Measurements from ENCODE around the gene PCSK5. TPM values are rescaled to one million over a fixed set of nuclear protein-coding genes. Genes with fewer than 3 reads are reported as not detected.
"Not testable (repeated sequence)": the region's sequence is repeated elsewhere in the genome, so short reads cannot be mapped to it uniquely, and the experiment has no call there.

Gene PCSK5
- total RNA-seq, 5 donors from 2014 or later (not counting 1 experiment from before 2014, with no cell fraction given), result 9.1 to 24.1 (median 12.7) TPM

DNA sequence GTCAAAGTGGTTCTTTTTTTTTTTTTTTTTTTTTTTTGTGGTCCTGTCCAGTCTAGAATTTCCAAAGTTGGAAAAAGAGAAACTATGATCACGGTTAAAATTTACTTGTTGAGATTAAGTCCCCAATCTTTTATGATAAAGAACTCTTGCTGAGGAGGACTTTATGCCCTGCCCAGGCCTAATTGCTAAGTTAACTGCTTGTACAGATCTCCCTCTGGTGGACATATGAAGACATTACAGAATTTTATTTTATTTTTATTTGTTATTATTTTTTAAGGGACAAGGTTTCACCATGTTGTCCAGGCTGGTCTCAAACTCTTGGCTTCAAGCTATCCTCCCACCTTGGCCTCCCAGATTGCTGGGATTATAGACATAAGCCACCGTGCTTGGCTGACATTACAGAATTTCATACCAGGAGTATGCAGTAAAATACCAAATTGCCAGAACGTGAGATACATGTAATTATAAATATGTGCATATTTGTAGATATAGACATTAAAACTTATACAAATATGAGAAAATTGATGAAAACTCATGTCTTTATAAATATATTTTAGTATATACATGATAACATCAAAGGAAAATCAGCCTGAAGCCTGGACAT is 412.6 kb downstream of the PCSK5 start:
- Mint-ChIP-seq H3K27me3 (peaks cover 8 to 14% of the 10 kb centered on the region in 2 donors), H3K9me3 (no peaks in the 10 kb centered on the region), H3K4me3 (no peak overlapping the region), H3K27ac (no peak overlapping the region), H3K4me1 (no peaks in the 10 kb centered on the region), H3K36me3 (no peaks in the 10 kb centered on the region)
- Histone ChIP-seq H3K4me3 (ENCODE audit: control insufficient read depth in 1 of 2, extremely low read depth in 1 of 2, low read length in 1 of 2) (no peak overlapping the region), H3K36me3 (ENCODE audit: control insufficient read depth in 2 of 2, extremely low read depth in 1 of 2, insufficient read depth in 1 of 2, low read length in 1 of 2) (no peaks in the 10 kb centered on the region), H3K4me1 (ENCODE audit: control insufficient read depth in 1 of 2, extremely low read depth in 1 of 2, insufficient read depth in 2 of 2, low read length in 2 of 2) (no peaks in the 10 kb centered on the region), H3K9me3 (no peaks in the 10 kb centered on the region), H3K27me3 (replicated peaks in 1 of 2; ENCODE audit: control insufficient read depth in 2 of 2, extremely low read depth in 1 of 2, insufficient read depth in 2 of 2, low read length in 1 of 2) (peaks cover 0 to 8% of the 10 kb centered on the region in 2 experiments), H3K27ac (ENCODE audit: low read length) (no peak overlapping the region)
- no CpG with 5 or more reads among the region's 3 CpGs for WGBS (ENCODE audit: insufficient coverage)
- DNase-seq, result peak in 8 of 35 experiments; percentile 2 to 60 (median 8)
- ChIA-PET CTCF (interaction anchor here (0.6 to 4.2 kb wide), 15 partner anchors 10 to 1736 kb away, joined by 3 to 33 read pairs (median 4); no protein-coding TSS in a partner anchor), POLR2A (interaction anchor here in 1 of 2 donors (0.6 to 0.7 kb wide), 3 partner anchors 129 to 1032 kb away, joined by 3 to 8 read pairs (median 5); no protein-coding TSS in a partner anchor)
- ATAC-seq (replicated peaks in 1 of 4), result peak in 2 of 4 experiments; percentile 32 to 38

- H3K4me3 Mint-ChIP-seq; H3K27ac ChIP-seq (ENCODE audit: low read length); H3K9me3 ChIP-seq; H3K36me3 ChIP-seq (ENCODE audit: control insufficient read depth in 2 of 2, extremely low read depth in 1 of 2, insufficient read depth in 1 of 2, low read length in 1 of 2); H3K4me1 Mint-ChIP-seq; H3K27ac Mint-ChIP-seq; DNase-seq; ATAC-seq (replicated peaks in 1 of 4); H3K4me1 ChIP-seq (ENCODE audit: control insufficient read depth in 1 of 2, extremely low read depth in 1 of 2, insufficient read depth in 2 of 2, low read length in 2 of 2); H3K4me3 ChIP-seq (ENCODE audit: control insufficient read depth in 1 of 2, extremely low read depth in 1 of 2, low read length in 1 of 2); CTCF ChIA-PET; H3K9me3 Mint-ChIP-seq; H3K36me3 Mint-ChIP-seq; H3K27me3 ChIP-seq (replicated peaks in 1 of 2; ENCODE audit: control insufficient read depth in 2 of 2, extremely low read depth in 1 of 2, insufficient read depth in 2 of 2, low read length in 1 of 2): not testable (repeated sequence)
- POLR2A ChIA-PET, result interaction anchor here in 1 of 2 donors (0.6 kb wide), 1 partner anchor 426 kb away, joined by 3 read pairs; no protein-coding TSS in a partner anchor
- peaks cover 15 to 16% of the 10 kb centered on the region in 2 donors for H3K27me3 Mint-ChIP-seq
- 65% methylated on average over 5 of the region's 7 CpGs for WGBS (ENCODE audit: insufficient coverage)
Measured at GRCh38 chr9:76307047-76307446, 416.6 kb downstream of the PCSK5 start.

- H3K36me3 Mint-ChIP-seq, result no peaks in the 10 kb centered on the region
- Histone ChIP-seq H3K27me3 (replicated peaks in 1 of 2; ENCODE audit: control insufficient read depth in 2 of 2, extremely low read depth in 1 of 2, insufficient read depth in 2 of 2, low read length in 1 of 2) (peaks cover 0 to 2% of the 10 kb centered on the region in 2 experiments), H3K36me3 (ENCODE audit: control insufficient read depth in 2 of 2, extremely low read depth in 1 of 2, insufficient read depth in 1 of 2, low read length in 1 of 2) (no peaks in the 10 kb centered on the region), H3K27ac (ENCODE audit: low read length) (no peak overlapping the region), H3K4me1 (ENCODE audit: control insufficient read depth in 1 of 2, extremely low read depth in 1 of 2, insufficient read depth in 2 of 2, low read length in 2 of 2) (no peaks in the 10 kb centered on the region), H3K9me3 (no peaks in the 10 kb centered on the region), H3K4me3 (ENCODE audit: control insufficient read depth in 1 of 2, extremely low read depth in 1 of 2, low read length in 1 of 2) (no peak overlapping the region)
- no peaks in the 10 kb centered on the region for H3K4me1 Mint-ChIP-seq
- ChIA-PET POLR2A (no interaction called here), CTCF (no interaction called here)
- ATAC-seq (replicated peaks in 1 of 4) (no peak), DNase-seq (no peak)
- no peaks in the 10 kb centered on the region for H3K9me3 Mint-ChIP-seq
- no peak overlapping the region for H3K27ac Mint-ChIP-seq
- H3K27me3 Mint-ChIP-seq, result peaks cover 12 to 14% of the 10 kb centered on the region in 2 donors
- H3K4me3 Mint-ChIP-seq, result no peak overlapping the region
- 100% methylated on average over 2 of the region's 7 CpGs for WGBS (ENCODE audit: insufficient coverage)
Measured at GRCh38 chr9:76310577-76310976, 420.1 kb downstream of the PCSK5 start.

DNA sequence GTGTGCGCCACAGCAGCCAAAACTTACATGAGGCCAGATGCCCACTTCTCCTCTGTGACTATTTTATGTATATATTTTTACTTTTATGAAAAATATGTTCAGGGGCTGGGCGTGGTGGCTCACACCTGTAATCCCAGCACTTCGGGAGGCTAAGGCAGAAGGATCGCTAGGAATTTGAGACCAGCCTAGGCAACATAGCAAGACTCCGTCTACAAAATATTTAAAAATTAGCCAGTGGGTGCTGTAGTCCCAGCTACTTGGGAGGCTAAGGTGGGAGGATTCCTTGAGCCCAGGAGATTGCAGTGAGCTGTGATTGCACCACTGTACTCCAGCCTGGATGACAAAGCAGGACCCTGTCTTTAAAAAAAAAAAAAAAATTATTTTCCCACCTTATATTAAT is 420.5 kb downstream of the PCSK5 start:
- H3K27me3 ChIP-seq (replicated peaks in 1 of 2; ENCODE audit: control insufficient read depth in 2 of 2, extremely low read depth in 1 of 2, insufficient read depth in 2 of 2, low read length in 1 of 2), result peaks cover 0 to 2% of the 10 kb centered on the region in 2 experiments
- H3K27ac ChIP-seq (ENCODE audit: low read length), result no peak overlapping the region
- H3K27ac Mint-ChIP-seq, result no peak overlapping the region
- H3K4me1 Mint-ChIP-seq, result no peaks in the 10 kb centered on the region
- H3K36me3 ChIP-seq (ENCODE audit: control insufficient read depth in 2 of 2, extremely low read depth in 1 of 2, insufficient read depth in 1 of 2, low read length in 1 of 2), result no peaks in the 10 kb centered on the region
- H3K9me3 Mint-ChIP-seq, result no peaks in the 10 kb centered on the region
- H3K9me3 ChIP-seq, result no peaks in the 10 kb centered on the region
- no peaks in the 10 kb centered on the region for H3K4me1 ChIP-seq (ENCODE audit: control insufficient read depth in 1 of 2, extremely low read depth in 1 of 2, insufficient read depth in 2 of 2, low read length in 2 of 2)
- ChIA-PET POLR2A (no interaction called here), CTCF (no interaction called here)
- H3K4me3 Mint-ChIP-seq, result no peak overlapping the region
- DNase-seq (no peak), ATAC-seq (replicated peaks in 1 of 4) (no peak)
- H3K27me3 Mint-ChIP-seq, result peaks cover 12 to 14% of the 10 kb centered on the region in 2 donors
- H3K36me3 Mint-ChIP-seq, result no peaks in the 10 kb centered on the region
- H3K4me3 ChIP-seq (ENCODE audit: control insufficient read depth in 1 of 2, extremely low read depth in 1 of 2, low read length in 1 of 2), result no peak overlapping the region
- WGBS (ENCODE audit: insufficient coverage), result no CpG with 5 or more reads among the region's 5 CpGs

DNA sequence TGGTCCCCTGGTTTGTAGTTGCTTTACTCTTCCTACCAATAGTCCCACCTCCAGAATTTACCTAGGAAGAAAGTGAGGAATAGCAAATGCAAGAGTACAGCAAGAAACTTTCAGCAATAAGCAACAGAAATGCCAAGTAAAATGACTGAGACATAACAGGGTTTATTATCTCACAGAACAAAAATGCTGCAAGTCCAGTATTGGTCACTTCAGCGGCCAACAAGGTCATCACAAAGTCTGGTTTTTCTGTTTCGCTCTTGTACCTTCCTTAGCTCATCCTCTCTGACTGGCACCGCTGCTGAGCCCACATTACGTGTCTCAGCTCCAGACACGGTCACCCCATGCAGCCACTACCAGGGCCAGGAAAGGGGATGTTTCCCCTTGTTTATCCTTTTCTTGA is 421.1 kb downstream of the PCSK5 start:
- ChIA-PET CTCF (no interaction called here), POLR2A (no interaction called here)
- Mint-ChIP-seq H3K9me3 (no peaks in the 10 kb centered on the region), H3K27me3 (peaks cover 12 to 14% of the 10 kb centered on the region in 2 donors), H3K4me1 (no peaks in the 10 kb centered on the region), H3K36me3 (no peaks in the 10 kb centered on the region), H3K4me3 (no peak overlapping the region), H3K27ac (no peak overlapping the region)
- Histone ChIP-seq H3K4me1 (ENCODE audit: control insufficient read depth in 1 of 2, extremely low read depth in 1 of 2, insufficient read depth in 2 of 2, low read length in 2 of 2) (no peaks in the 10 kb centered on the region), H3K27ac (ENCODE audit: low read length) (no peak overlapping the region), H3K4me3 (ENCODE audit: control insufficient read depth in 1 of 2, extremely low read depth in 1 of 2, low read length in 1 of 2) (no peak overlapping the region), H3K27me3 (replicated peaks in 1 of 2; ENCODE audit: control insufficient read depth in 2 of 2, extremely low read depth in 1 of 2, insufficient read depth in 2 of 2, low read length in 1 of 2) (peaks cover 0 to 2% of the 10 kb centered on the region in 2 experiments), H3K9me3 (no peaks in the 10 kb centered on the region), H3K36me3 (ENCODE audit: control insufficient read depth in 2 of 2, extremely low read depth in 1 of 2, insufficient read depth in 1 of 2, low read length in 1 of 2) (no peaks in the 10 kb centered on the region)
- ATAC-seq (replicated peaks in 1 of 4) (no peak), DNase-seq (no peak)
- 89% methylated on average over 3 of the region's 5 CpGs for WGBS (ENCODE audit: insufficient coverage)

GRCh38 chr9:76313771-76314170 is 423.3 kb downstream of the PCSK5 start:
- Mint-ChIP-seq H3K4me1 (no peaks in the 10 kb centered on the region), H3K9me3 (no peaks in the 10 kb centered on the region), H3K4me3 (no peak overlapping the region), H3K27ac (no peak overlapping the region), H3K36me3 (no peaks in the 10 kb centered on the region), H3K27me3 (peaks cover 0 to 4% of the 10 kb centered on the region in 2 donors)
- POLR2A ChIA-PET, result no interaction called here
- no peak for DNase-seq
- 100% methylated on average over 1 of the region's 2 CpGs for WGBS (ENCODE audit: insufficient coverage)
- no peak for ATAC-seq (replicated peaks in 1 of 4)
- Histone ChIP-seq H3K27me3 (replicated peaks in 1 of 2; ENCODE audit: control insufficient read depth in 2 of 2, extremely low read depth in 1 of 2, insufficient read depth in 2 of 2, low read length in 1 of 2) (no peaks in the 10 kb centered on the region), H3K9me3 (no peaks in the 10 kb centered on the region), H3K4me1 (ENCODE audit: control insufficient read depth in 1 of 2, extremely low read depth in 1 of 2, insufficient read depth in 2 of 2, low read length in 2 of 2) (no peaks in the 10 kb centered on the region), H3K36me3 (ENCODE audit: control insufficient read depth in 2 of 2, extremely low read depth in 1 of 2, insufficient read depth in 1 of 2, low read length in 1 of 2) (no peaks in the 10 kb centered on the region), H3K27ac (ENCODE audit: low read length) (no peak overlapping the region), H3K4me3 (ENCODE audit: control insufficient read depth in 1 of 2, extremely low read depth in 1 of 2, low read length in 1 of 2) (no peak overlapping the region)
- CTCF ChIA-PET, result interaction anchor here in 1 of 2 donors (1.3 to 1.6 kb wide), 2 partner anchors 10 to 12 kb away, joined by 4 to 14 read pairs; no protein-coding TSS in a partner anchor
